ENCODE data around the gene CTU2.

- TF ChIP-seq CTCF (IDR thresholded peaks at IDR 0.05) (peak in 2 of 3 donors; percentile 13 to 35), POLR2A (IDR thresholded peaks at IDR 0.05) (peak; percentile 86), EP300 (IDR thresholded peaks at IDR 0.05) (no peak)
Observed at GRCh38 chr16:88706229-88706964, at the start of gene CTU2, which contains the start of gene RNF166.
